GM12878 (cell line): Measurements from ENCODE around the gene PLEKHA6. TPM values are rescaled to one million over a fixed set of nuclear protein-coding genes. Genes with fewer than 3 reads are reported as not detected.
A peak's percentile ranks its signal among the peaks of the same experiment; 100 is the strongest.

Experiments used
- ATF2 ChIP-seq: IDR thresholded peaks from 2 replicates; pipeline ENCODE4 v1.6.1; 2012; ENCODE audit warnings: low read length, inconsistent platforms
- ATF3 ChIP-seq: IDR thresholded peaks from 2 replicates; pipeline ENCODE4 v1.6.1; 2011; ENCODE audit warnings: low read depth, mild to moderate bottlenecking, low read length, moderate library complexity, borderline replicate concordance; ENCODE audit errors: extremely low read depth
- E2F8 ChIP-seq: fragments of 450-650 bp; IDR thresholded peaks from 2 replicates; pipeline ENCODE4 v1.6.1; 2018; ENCODE audit warnings: mild to moderate bottlenecking, low read depth, moderate library complexity; ENCODE audit not compliant: partially characterized antibody
- ELK1 ChIP-seq: IDR thresholded peaks from 2 replicates; pipeline ENCODE4 v1.6.1; 2012; ENCODE audit warnings: low read depth, low read length, improper control_type of control experiment
- GATAD2B ChIP-seq: fragments of 450-650 bp; conservative IDR thresholded peaks from 2 replicates; pipeline ENCODE4 v1.6.1; 2017; ENCODE audit warnings: low read depth, mild to moderate bottlenecking, moderate library complexity
- IKZF2 ChIP-seq, 2 experiments: fragments of 450-650 bp; IDR thresholded peaks; 2 replicates each; pipeline ENCODE4 v1.6.1; 2017; ENCODE audit warnings: mild to moderate bottlenecking in 2 of 2, moderate library complexity in 2 of 2
- MYB ChIP-seq: fragments of 150-350 bp; IDR thresholded peaks from 2 replicates; pipeline ENCODE4 v1.6.1; 2014; ENCODE audit warnings: mild to moderate bottlenecking, low read depth, low read length, borderline replicate concordance
- NFIC ChIP-seq: IDR thresholded peaks from 2 replicates; pipeline ENCODE4 v1.6.1; 2012; ENCODE audit warnings: low read depth, mild to moderate bottlenecking, inconsistent platforms, low read length, moderate library complexity
- PAX5 ChIP-seq: IDR thresholded peaks from 2 replicates; pipeline ENCODE4 v1.6.1; 2011; ENCODE audit warnings: low read depth, low read length, borderline replicate concordance
- POLR2AphosphoS5 ChIP-seq: IDR thresholded peaks from 2 replicates; pipeline ENCODE4 v1.6.1; 2011; ENCODE audit warnings: mild to moderate bottlenecking, low read length, inconsistent platforms
- RBBP5 ChIP-seq: fragments of 200-600 bp; sonication (generic); conservative IDR thresholded peaks from 2 replicates; pipeline ENCODE4 v1.6.1; 2016
- RELA ChIP-seq: fragments of 450-650 bp; IDR thresholded peaks from 2 replicates; pipeline ENCODE4 v1.8.0; 2014; ENCODE audit warnings: borderline replicate concordance; ENCODE audit not compliant: partially characterized antibody
- RFX5 ChIP-seq: IDR thresholded peaks from 2 replicates; pipeline ENCODE4 v1.6.1; 2011; ENCODE audit warnings: low read depth, low read length, improper control_type of control experiment
- RUNX3 ChIP-seq: IDR thresholded peaks from 2 replicates; pipeline ENCODE4 v1.6.1; 2012; ENCODE audit warnings: low read length, inconsistent platforms
- SREBF1 ChIP-seq: IDR thresholded peaks from 2 replicates; pipeline ENCODE4 v1.6.1; 2012; ENCODE audit warnings: mild to moderate bottlenecking, low read length
- USF1 ChIP-seq: IDR thresholded peaks from 2 replicates; pipeline ENCODE4 v1.6.1; 2011; ENCODE audit warnings: borderline replicate concordance, low read depth, mild to moderate bottlenecking, moderate library complexity, mixed read lengths, low read length; ENCODE audit not compliant: insufficient read depth; ENCODE audit errors: extremely low read length
- ZBTB11 ChIP-seq: fragments of 450-650 bp; formaldehyde crosslinking; IDR thresholded peaks from 2 replicates; pipeline ENCODE4 v1.5.0; 2022; ENCODE audit warnings: mild to moderate bottlenecking, missing genetic modification characterization
- ZNF207 ChIP-seq: fragments of 450-650 bp; IDR thresholded peaks from 2 replicates; pipeline ENCODE4 v1.6.1; 2014; ENCODE audit warnings: antibody characterized with exemption, mild to moderate bottlenecking, borderline replicate concordance
- ZNF217 ChIP-seq: fragments of 450-650 bp; IDR thresholded peaks from 2 replicates; pipeline ENCODE4 v1.6.1; 2017; ENCODE audit warnings: antibody characterized with exemption, mild to moderate bottlenecking
- ZNF24 ChIP-seq: fragments of 450-650 bp; IDR thresholded peaks from 2 replicates; pipeline ENCODE4 v1.6.1; 2017; ENCODE audit warnings: antibody characterized with exemption, mild to moderate bottlenecking
- polyA plus RNA-seq, 11 experiments: library from polyadenylated mRNA; depleted of rRNA in 4 of 11; unstranded in 6 of 11; stranded (reverse) in 5 of 11; fragments of >200 nt; fragmentation: Nextera tagmentation in 4 of 11; fragmentation: Illumina TruSeq in 1 of 11; extraction: Ambion mirVana in 4 of 11; extraction: Trizol in 1 of 11; gene quantifications; 1 replicate in 1 of 11; 2 replicates in 10 of 11; pipeline versions ENCODE4 v1.2.1 to v1.2.3, GENCODE V29; 2011 to 2016; ENCODE audit warnings: inconsistent platforms in 2 of 11, missing spikeins in 2 of 11, low read depth in 1 of 11
- total RNA-seq, 4 experiments: library from RNA; depleted of rRNA in 3 of 4; stranded (reverse); fragments of >200 nt in 3 of 4; fragmentation: Illumina TruSeq in 1 of 4; extraction: Trizol in 1 of 4; gene quantifications; 2 replicates each; pipeline versions ENCODE4 v1.2.1 to v1.2.3, GENCODE V29; 2013 to 2021

PLEKHA6 gene
- total and polyA plus RNA-seq, 10 of the 15 experiments (the other 5 are each of a cell fraction or from before 2014, with no cell fraction given): 0.04 to 0.81 (median 0.19) TPM; not detected in 4

GRCh38 chr1:204363335-204364114 lies 3.8 kb upstream of the PLEKHA6 start (continued):
- TF ChIP-seq ATF2 (no peak), ZNF217 (no peak), USF1 (no peak), RELA (no peak), RBBP5 (no peak), RUNX3 (peak; percentile 89), E2F8 (no peak), GATAD2B (0 out of 2 replicates have a peak, but pooled peaks have one; percentile 56), ZNF24 (no peak; the same call in 1 of the 2 replicates), IKZF2 (IDR thresholded peaks at IDR 0.05) (peak; percentile 42 to 56; a peak in 2 of 4 replicates), RFX5 (no peak), PAX5 (no peak), NFIC (no peak), POLR2AphosphoS5 (no peak), ZBTB11 (CRISPR knock-in tag) (no peak), SREBF1 (no peak), ZNF207 (no peak; the same call in 1 of the 2 replicates), MYB (no peak), ATF3 (no peak), ELK1 (0 out of 2 replicates have a peak, but pooled peaks have one; percentile 47)
